ENCODE data around the gene BEND6. TPM values are rescaled to one million over a fixed set of nuclear protein-coding genes. Genes with fewer than 3 reads are reported as not detected.

The BEND6 gene
- total and polyA plus RNA-seq, 2 of the 13 experiments (the other 11 are each of a cell fraction or from before 2014, with no cell fraction given), result 0.20 to 0.21 TPM

GRCh38 chr6:57017069-57017468 lies 62.2 kb downstream of the BEND6 start:
- no peaks in the 10 kb centered on the region for H4K20me1 ChIP-seq (ENCODE audit: insufficient read depth, low read length)
- FAIRE-seq (no peak), ATAC-seq (no peak), DNase-seq (ENCODE audit: low spot score) (no peak)
- no peak overlapping the region for H3K4me3 ChIP-seq (replicated peaks in 1 of 3; ENCODE audit: insufficient read depth in 1 of 3, low read depth in 2 of 3, low read length in 3 of 3)
- intact Hi-C loops (cut with micrococcal nuclease; ENCODE audit: unreplicated experiment) (no loop called here), in situ Hi-C loops (cut with HindIII; ENCODE audit: extremely low pct_ligation_motif_present, low pct_unique_long_range_greater_than_20kb) (loop anchor here (10.0 kb wide), 1 partner anchor 112 kb away; no protein-coding TSS in a partner anchor)
- CTCF ChIA-PET (ENCODE audit: low intra/inter-chr PET ratio, low total read pairs), result no interaction called here
- no peak overlapping the region for H2AFZ ChIP-seq (ENCODE audit: low read length)
- BruUV-seq (replicated peaks), result no TSS peak
- H3K36me3 ChIP-seq (replicated peaks in 1 of 2; ENCODE audit: control insufficient read depth in 1 of 2, insufficient read depth in 2 of 2, low read length in 2 of 2), result no peaks in the 10 kb centered on the region
- POLR2A ChIA-PET, result no interaction called here
- H3K4me1 ChIP-seq (ENCODE audit: insufficient read depth, low read length), result no peaks in the 10 kb centered on the region
- peaks cover 0 to 4% of the 10 kb centered on the region in 2 experiments; a peak in 1 of 5 replicates for H3K27me3 ChIP-seq (ENCODE audit: control insufficient read depth in 1 of 2, insufficient read depth in 2 of 2, low read length in 2 of 2)
- WGBS (ENCODE audit: low lambda C conversion rate), result 39% methylated on average over 3 of the region's 3 CpGs
- no peak overlapping the region for H3K27ac ChIP-seq (ENCODE audit: extremely low read length, insufficient read depth, low read length)
- no peak overlapping the region for H3K4me2 ChIP-seq (ENCODE audit: low read depth, low read length)
- H3K9me3 ChIP-seq (ENCODE audit: low read length), result no peaks in the 10 kb centered on the region
- H3K9ac ChIP-seq (ENCODE audit: insufficient read depth, low read depth, low read length), result no peak overlapping the region
- no peaks in the 10 kb centered on the region for H3K79me2 ChIP-seq (ENCODE audit: insufficient read depth, low read length)
- TF ChIP-seq ZNF782 (CRISPR knock-in tag; IDR thresholded peaks at IDR 0.05; ENCODE audit: borderline replicate concordance) (no peak), ZNF781 (CRISPR knock-in tag; IDR thresholded peaks at IDR 0.05; ENCODE audit: borderline replicate concordance, not compliant biosample characterization) (no peak), ZNF556 (CRISPR knock-in tag; IDR thresholded peaks at IDR 0.05; ENCODE audit: borderline replicate concordance) (no peak), POGZ (CRISPR knock-in tag; IDR thresholded peaks at IDR 0.05) (no peak), ZKSCAN5 (CRISPR knock-in tag; IDR thresholded peaks at IDR 0.05) (no peak), ZKSCAN1 (IDR thresholded peaks at IDR 0.05; ENCODE audit: low read length) (no peak), ZNF547 (CRISPR knock-in tag; IDR thresholded peaks at IDR 0.05) (no peak), TCF7 (IDR thresholded peaks at IDR 0.05; ENCODE audit: low read depth) (no peak), GABPA (IDR thresholded peaks at IDR 0.05; ENCODE audit: low read depth, low read length) (no peak), GABPA (CRISPR knock-in tag; IDR thresholded peaks at IDR 0.05; ENCODE audit: low read depth) (no peak), TEAD3 (CRISPR knock-in tag; optimal IDR thresholded peaks at IDR 0.05; ENCODE audit: borderline replicate concordance) (no peak), ZFYVE20 (CRISPR knock-in tag; IDR thresholded peaks at IDR 0.05; ENCODE audit: borderline replicate concordance, low read depth) (no peak), ZNF550 (CRISPR knock-in tag; IDR thresholded peaks at IDR 0.05; ENCODE audit: borderline replicate concordance) (no peak), KIAA2018 (CRISPR knock-in tag; IDR thresholded peaks at IDR 0.05; ENCODE audit: borderline replicate concordance) (no peak), CREB1 (IDR thresholded peaks at IDR 0.05) (no peak), CREB1 (CRISPR knock-in tag; IDR thresholded peaks at IDR 0.05) (no peak), ZNF235 (CRISPR knock-in tag; IDR thresholded peaks at IDR 0.05; ENCODE audit: borderline replicate concordance) (no peak), ZNF691 (CRISPR knock-in tag; IDR thresholded peaks at IDR 0.05; ENCODE audit: borderline replicate concordance, low read depth) (no peak)
